ENCODE measurements around the gene MDM4.

The MDM4 gene

GRCh38 chr1:204583909-204584632 is 67.9 kb downstream of the MDM4 start:
- DNase-seq: no peak

GRCh38 chr1:204584699-204585372 is 68.6 kb downstream of the MDM4 start:
- DNase-seq: no peak

GRCh38 chr1:204587621-204588020 is 71.4 kb downstream of the MDM4 start:
- no peak for DNase-seq

GRCh38 chr1:204588826-204589225 is 72.6 kb downstream of the MDM4 start:
- DNase-seq: no peak

- no peak for DNase-seq
These were observed 73.3 kb downstream of the MDM4 start for GRCh38 chr1:204589409-204590038.

- DNase-seq: no peak
These were observed 75.4 kb downstream of the MDM4 start for GRCh38 chr1:204591473-204592090.

GRCh38 chr1:204592246-204592948 is 76.2 kb downstream of the MDM4 start:
- DNase-seq: no peak

- no peak for DNase-seq
These were observed 82.2 kb downstream of the MDM4 start for GRCh38 chr1:204598319-204598969.

GRCh38 chr1:204599098-204599497 is 82.9 kb downstream of the MDM4 start:
- DNase-seq: no peak

GRCh38 chr1:204599596-204599995 is 83.4 kb downstream of the MDM4 start:
- DNase-seq: no peak

- DNase-seq: no peak
These were observed 84.0 kb downstream of the MDM4 start for GRCh38 chr1:204600203-204600602.

GRCh38 chr1:204600968-204601367 is 84.8 kb downstream of the MDM4 start:
- DNase-seq: no peak

GRCh38 chr1:204602111-204602579 is 85.9 kb downstream of the MDM4 start:
- DNase-seq: no peak

- DNase-seq: no peak
These were observed 86.8 kb downstream of the MDM4 start for GRCh38 chr1:204602871-204603542.

- no peak for DNase-seq
These were observed 89.6 kb downstream of the MDM4 start for GRCh38 chr1:204605791-204606190.
